ENCODE data around the gene TMEM51.
A peak's percentile ranks its signal among the peaks of the same experiment; 100 is the strongest.

TMEM51 gene

DNA sequence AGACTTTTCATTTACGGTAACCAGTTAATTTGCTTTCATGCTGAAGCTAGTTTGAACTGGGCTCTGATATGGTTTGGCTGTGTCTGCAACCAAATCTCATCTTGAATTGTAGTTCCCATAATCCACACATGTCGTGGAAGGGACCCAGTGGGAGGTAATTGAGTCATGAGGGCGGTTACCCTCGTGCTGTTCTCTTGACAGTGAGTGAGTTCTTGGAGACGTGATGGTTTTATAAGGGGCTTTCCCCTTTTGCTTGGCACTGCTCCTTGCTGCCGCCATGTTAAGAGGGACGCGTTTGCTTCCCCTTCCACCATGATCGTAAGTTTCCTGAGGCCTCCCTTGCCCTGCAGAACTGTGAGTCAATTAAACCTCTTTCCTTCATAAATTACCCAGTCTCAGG lies 83.2 kb downstream of the TMEM51 start:
- FAIRE-seq (no peak), DNase-seq (ENCODE audit: insufficient read length, low spot score) (no peak)

GRCh38 chr1:15238789-15239188 lies 85.2 kb downstream of the TMEM51 start:
- DNase-seq (ENCODE audit: insufficient read length, low spot score) (no peak), FAIRE-seq (no peak)

DNA sequence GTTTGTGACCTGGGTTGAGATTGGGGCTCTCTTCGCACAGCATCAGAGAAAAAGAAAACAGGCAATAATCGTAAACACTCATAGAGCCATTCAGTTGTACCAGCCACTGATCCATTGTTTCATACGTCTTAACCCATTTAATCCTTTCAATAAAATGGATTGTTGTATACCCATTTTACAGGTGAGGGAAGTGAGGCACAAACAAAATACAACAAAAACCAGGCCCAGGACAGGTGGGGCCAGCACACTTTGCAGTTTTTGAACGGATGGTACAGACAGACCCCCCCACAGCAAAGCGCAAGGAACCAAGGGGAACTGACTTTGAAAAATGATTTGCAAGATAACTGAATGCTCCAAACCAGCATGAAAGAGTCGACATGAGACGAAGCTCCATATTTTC lies 89.2 kb downstream of the TMEM51 start:
- DNase-seq (ENCODE audit: insufficient read length, low spot score) (no peak), FAIRE-seq (no peak)

DNA sequence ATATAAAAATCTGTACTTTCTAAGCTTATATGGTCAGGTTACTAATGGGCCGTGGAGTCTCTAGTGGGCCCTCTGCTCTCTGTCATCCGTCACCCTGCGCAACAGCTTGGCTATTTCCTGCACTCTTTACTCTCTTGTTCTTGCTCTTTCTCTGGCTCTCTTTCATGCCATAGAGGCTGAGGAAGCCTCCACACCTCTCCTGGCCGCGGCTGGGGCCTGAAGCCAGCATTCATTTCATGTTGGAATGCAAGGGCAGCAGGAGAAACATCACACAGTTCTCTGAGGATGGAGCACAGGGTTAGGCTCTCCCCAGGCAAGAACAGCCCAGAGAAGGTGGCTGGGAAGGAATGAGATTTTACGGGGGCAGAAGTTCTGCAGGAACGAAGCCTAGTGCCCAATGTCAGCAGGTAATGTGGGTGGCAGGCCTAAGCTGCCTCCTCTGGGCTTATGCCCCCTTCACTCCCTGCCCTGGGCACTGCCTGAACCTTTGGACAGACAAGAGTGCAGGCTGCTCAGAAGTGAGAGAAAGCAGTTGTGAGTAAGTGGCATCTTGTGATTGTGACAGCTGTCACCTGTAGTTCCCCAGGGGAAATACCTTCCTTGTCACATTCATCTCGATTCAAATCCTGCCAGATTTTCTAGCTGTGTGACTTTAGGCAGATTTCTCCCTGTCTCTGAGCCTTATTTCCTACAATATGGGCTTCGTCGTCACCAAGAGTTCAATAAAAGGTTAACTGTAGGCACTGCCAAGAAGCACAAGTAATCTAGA lies 89.9 kb downstream of the TMEM51 start:
- DNase-seq (ENCODE audit: insufficient read length, low spot score), result no peak
- no peak for FAIRE-seq

DNA sequence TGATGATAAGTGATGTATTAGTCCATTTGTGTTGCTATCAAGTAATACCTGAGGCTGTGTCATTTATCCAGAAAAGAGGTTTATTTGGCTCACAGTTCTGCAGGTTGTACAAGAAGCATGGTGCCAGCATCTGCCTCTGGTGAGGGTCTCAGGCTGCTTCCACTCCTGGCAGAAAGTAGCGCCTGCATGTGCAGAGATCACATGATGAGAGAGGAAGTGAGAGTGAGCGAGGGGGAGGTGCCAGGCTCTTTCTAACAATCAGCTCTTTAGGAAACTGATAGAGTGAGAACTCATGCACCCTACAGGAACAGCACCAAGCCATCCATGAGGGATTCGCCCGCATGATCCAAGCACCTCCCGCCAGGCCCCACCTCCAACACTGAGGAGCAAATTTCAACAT lies 91.3 kb downstream of the TMEM51 start:
- no peak for FAIRE-seq
- DNase-seq (ENCODE audit: insufficient read length, low spot score), result no peak

- FAIRE-seq (no peak), DNase-seq (ENCODE audit: insufficient read length, low spot score) (no peak)
Measured at GRCh38 chr1:15245593-15246360, 92.2 kb downstream of the TMEM51 start.

GRCh38 chr1:15246960-15247614 lies 93.5 kb downstream of the TMEM51 start, which contains the start of gene FHAD1:
TSS of gene FHAD1 (plus strand) at chr1:15247223. CDS start at chr1:15251785, 4,562 bp downstream.
- DNase-seq (ENCODE audit: insufficient read length, low spot score) (peak; percentile 44), FAIRE-seq (peak; percentile 57)

DNA sequence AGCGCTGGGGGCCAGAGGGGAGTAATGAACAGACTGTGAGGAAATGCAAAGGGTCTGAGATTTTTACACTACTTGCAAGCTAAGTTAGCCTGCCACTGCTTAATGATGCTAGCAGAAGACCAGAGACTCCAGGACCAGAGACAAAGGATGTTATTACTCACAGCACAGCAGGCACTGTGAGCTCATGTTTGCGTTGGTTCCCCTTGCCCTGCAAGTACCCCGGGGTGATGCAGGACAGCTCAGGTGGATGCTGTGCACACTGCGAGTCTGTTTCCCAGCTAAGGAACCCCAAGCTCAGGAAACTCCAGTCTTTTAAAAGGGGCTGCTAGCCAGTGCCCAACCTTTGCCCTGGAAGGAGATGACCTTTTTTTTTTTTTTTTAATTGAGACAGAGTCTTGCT lies 94.7 kb downstream of the TMEM51 start:
- FAIRE-seq, result no peak
- DNase-seq (ENCODE audit: insufficient read length, low spot score), result no peak

DNA sequence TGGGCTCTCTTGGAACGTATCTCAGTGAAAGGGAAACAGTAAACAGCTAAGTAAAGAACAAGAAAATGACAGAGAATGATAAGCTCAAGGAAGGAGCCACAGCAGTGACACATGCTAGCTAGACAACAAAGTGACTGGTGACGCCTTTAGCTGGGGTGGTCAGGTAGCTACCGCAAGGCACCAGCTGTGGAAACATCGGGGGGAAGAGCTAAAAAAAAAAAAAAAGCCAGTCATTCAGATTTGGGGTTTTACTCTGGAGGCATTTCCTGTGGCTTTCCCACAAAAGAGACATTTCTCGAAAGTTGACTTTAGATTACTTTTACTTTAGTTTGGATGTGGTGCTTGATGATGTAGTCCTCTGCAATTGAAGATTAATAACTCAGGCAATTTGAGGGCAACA lies 95.5 kb downstream of the TMEM51 start:
- no peak for FAIRE-seq
- no peak for DNase-seq (ENCODE audit: insufficient read length, low spot score)

GRCh38 chr1:15251857-15252835 lies 98.6 kb downstream of the TMEM51 start:
- no peak for DNase-seq (ENCODE audit: insufficient read length, low spot score)
- no peak for FAIRE-seq

DNA sequence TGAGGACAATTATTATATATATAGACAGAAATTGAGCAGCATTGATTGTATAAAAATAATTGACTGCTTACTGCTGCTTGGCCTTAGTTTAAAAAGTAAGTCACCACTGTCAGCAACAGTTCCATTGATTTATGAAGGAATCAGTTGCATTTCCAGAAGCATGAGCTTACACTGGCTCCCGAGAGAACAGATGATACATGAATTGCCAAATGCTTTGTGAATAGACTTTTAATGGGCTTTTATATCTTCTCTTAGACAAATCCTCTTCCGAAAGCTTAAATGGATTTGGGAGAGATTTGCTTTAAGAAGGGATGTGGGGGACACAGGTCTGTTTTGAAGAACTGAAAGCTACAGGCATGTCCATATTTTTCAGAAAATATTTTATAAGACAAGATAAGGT lies 101.0 kb downstream of the TMEM51 start:
- DNase-seq (ENCODE audit: insufficient read length, low spot score), result no peak
- FAIRE-seq, result no peak

DNA sequence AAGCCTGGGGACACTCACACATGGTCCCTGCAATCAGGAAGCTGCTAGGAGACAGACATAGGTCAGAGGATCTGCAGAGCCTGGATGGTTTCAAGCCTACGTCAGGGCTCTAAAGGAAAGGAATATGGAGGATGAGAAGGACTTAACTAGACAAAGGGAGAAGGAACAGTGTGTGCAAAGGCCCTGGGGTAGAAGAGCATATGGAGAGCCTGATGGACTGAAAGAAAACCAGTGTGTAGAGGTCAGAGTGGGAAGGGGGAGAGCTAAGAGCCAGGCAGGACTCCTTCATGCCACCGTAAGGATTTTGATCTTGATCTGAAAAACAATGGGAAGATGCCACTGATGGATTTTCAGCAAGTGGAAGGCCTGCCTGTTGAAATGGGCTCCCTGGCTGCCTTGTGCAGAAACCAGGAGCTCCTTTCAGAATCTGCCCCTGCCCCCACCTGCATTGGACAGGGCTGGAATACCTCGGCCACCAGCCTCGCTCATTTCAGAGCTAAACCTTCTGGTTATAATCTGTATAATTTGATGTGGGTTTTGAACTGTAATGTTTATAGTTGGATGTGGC lies 102.1 kb downstream of the TMEM51 start:
- DNase-seq (ENCODE audit: insufficient read length, low spot score) (no peak), FAIRE-seq (no peak)

GRCh38 chr1:15256584-15256983 lies 103.0 kb downstream of the TMEM51 start:
- FAIRE-seq (no peak), DNase-seq (ENCODE audit: insufficient read length, low spot score) (no peak)

- FAIRE-seq, result no peak
Measured at GRCh38 chr1:15257309-15257708, 103.8 kb downstream of the TMEM51 start.

DNA sequence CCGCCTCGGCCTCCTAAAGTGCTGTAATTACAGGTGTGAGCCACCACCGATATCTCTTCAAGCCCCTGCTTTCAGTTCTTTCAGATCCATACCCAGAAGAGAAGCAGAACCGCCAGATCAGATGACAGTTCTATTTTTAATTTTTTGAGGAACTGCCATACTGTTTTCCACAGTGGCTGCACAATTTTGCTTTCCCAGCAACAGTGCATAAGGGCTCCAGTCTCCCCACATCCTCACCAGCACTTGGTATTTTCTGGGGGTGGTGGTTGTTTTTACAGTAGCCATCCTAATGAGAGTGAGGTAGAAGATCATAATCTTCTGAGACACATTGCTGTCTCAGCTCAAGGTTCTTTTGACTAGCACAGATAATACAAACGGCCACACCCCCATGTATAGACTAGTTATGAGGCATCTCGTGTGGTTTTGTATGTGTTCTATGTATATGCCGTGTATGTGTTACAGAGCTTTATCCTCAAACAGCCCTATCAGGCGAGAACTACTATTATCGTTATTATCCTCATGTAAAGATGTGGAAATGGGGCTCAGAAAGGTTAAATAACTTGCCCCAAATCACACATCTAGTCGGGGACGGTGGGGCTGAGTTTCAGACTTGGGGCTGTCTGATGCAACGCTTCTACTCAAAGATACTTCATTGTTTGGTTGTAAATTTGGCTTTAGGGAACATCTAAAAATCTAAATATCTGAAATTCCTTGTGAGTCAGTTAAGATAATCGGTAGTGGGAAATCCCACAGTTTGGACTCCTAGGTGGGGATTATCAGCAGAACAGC lies 105.5 kb downstream of the TMEM51 start:
- DNase-seq (ENCODE audit: insufficient read length, low spot score) (no peak), FAIRE-seq (no peak)

More at GRCh38 chr1:15257309-15257708, 103.8 kb downstream of the TMEM51 start:
- DNase-seq (ENCODE audit: insufficient read length, low spot score), result no peak

DNA sequence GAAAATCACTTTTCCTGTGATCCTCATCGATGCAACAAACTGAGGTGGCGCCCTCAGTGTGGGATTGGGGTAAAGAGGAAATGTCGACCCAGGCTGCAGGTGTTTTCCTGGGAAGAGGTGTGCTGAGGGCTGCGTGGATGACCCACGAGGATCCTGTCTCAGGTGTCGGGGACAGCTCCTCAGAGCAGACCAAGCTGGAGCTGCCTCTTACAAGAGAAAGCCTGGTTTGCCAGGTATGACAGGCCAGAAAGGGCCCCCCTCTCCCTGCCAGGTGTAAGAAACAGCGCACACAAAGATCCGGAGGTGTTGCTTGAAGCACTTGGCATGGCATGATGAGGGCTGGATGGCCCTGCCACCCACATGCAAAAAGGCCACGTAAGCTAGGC lies 106.1 kb downstream of the TMEM51 start:
- FAIRE-seq (no peak), DNase-seq (ENCODE audit: insufficient read length, low spot score) (no peak)

- FAIRE-seq, result peak; percentile 49
- peak; percentile 53 for DNase-seq (ENCODE audit: insufficient read length, low spot score)
Measured at GRCh38 chr1:15260418-15261154, 107.0 kb downstream of the TMEM51 start.

GRCh38 chr1:15261155-15262002 lies 107.8 kb downstream of the TMEM51 start:
- no peak for DNase-seq (ENCODE audit: insufficient read length, low spot score)
- FAIRE-seq, result no peak
